HG03097 (cell line): ENCODE data around the gene C1orf174.

Experiments
- ATAC-seq: cut with Tn5 transposase; IDR thresholded peaks from one replicate; pipeline ENCODE4 v1.9.1; 2021; ENCODE audit not compliant: unreplicated experiment, low FRiP score

Gene C1orf174

DNA sequence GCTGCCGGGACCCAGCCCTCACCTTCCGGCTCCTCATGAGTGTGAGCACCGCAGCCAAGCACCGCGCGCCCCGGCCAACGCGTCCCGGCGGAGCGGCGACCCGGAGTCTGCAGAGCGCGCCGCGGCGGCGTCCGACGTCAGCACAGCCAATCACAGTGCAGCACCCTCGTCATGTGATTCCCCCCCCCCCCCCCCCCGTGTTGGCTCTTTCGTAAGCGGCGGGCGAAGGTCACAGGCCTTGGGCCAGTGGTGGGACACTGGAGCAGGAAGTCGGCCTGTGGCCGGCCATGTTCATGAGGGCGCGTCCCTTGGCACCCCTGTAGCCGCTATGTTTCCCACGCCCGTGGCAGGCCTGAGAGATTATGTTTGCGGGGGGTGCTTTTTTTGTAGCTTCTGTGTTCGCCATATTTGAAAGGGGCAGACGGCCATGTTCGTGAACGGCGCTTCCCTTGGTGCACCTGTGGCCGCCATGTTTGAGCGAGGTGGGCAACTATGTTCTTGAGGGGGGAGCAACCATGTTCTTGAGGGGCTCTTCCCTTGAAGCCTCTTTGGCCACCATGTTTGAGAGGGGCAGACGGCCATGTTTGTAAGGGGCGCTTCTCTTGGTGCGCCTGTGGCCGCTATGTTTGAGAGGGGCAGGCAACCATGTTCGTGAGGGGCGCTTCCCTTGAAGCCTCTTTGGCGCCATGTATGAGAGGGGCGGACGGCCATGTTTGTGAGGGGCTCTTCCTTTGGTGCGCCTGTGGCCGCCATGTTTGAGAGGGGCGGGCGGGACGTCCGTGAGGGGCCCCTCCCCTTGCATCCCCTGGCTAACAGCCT lies at the start of gene C1orf174:
Gene C1orf174, minus strand, starts transcription at position 123 of the 819 bp plus-strand sequence. Its CDS starts 86 bp downstream, at position 37.
- peak; percentile 66 for ATAC-seq

- ATAC-seq: no peak
These were observed 48.3 kb upstream of the C1orf174 start for GRCh38 chr1:3948344-3948743.

DNA sequence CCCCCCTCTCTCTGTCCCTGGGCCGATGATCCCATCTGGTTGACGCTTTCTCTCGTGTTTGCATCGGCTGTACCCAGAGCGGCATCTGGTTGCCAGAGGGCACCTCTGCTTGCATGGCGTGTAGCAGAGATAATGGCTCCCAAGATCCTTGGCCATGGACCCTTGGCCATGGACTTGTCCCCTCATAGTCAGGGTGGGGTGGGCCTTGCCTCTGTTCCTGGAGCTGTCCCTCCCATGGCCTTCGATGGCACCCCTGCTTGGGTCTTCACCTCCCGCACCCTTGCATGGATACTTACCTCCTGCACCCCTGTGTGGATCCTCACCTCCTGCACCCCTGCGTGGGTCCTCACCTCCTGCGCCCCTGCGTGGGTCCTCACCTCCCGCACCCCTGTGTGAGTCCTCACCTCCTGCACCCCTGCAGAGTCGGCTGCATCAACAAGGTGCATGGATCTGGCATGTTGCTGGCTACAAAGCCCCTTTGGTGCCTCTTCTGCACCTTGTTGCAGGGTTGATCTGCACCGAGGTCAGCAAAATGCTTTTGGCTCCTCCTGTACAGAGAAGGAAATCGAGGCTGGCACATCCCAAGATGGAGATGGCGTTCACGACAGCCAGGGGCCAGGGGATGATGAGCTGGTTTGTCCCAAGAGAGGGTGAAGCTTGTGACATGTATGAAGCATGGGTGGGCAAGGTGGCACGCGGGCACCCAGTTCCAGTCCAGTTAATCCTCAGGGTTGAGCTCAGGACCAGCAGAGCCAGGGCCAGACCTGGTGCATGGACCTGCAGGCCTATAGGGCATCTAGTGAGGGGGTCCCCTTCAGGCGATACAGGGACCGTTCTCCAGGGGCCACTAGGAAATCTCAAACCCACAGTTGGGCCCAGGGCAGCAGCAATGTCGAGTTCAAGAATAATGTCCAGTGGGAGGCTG lies 46.1 kb upstream of the C1orf174 start:
- ATAC-seq: no peak

GRCh38 chr1:3945222-3945621 lies 45.1 kb upstream of the C1orf174 start:
- ATAC-seq: no peak

- no peak for ATAC-seq
These were observed 44.6 kb upstream of the C1orf174 start for GRCh38 chr1:3944578-3945125.

DNA sequence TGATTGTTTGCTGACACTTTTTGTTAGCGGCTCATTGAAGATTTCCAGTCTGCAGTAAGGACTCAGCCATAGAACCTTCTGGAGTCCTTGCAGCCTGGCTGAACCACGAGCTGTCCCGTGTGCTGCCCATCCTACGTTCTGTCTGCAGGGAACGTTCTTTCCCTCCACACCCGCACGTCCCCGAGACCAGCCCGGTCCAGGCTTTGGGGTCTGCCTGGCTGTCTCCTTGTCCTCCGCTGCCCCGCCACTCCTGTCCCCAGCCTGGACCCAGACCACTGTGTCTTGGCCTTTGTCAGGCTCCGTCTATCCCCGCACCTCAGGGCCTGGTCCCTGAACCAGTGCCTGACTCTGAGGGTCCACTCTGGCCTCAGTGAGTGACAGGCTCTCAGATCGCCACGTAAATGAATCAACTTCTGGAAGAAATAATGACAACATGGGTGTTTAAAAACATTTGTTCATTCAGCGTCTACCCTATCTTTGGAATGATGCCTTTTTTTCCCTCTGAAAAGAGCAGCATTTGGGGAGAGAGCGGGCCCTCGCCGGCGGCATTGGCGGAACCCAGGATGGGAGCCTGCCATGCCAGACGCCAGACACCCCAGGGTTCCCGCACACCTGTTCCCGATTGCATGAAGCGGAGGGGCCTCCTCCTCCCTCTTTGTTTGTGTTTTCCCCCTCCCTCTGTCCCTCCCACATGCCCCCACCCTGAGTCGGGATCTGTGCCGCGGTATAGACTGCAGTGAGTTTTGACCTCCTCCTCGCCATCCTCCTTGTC lies 43.9 kb upstream of the C1orf174 start:
- ATAC-seq: no peak

DNA sequence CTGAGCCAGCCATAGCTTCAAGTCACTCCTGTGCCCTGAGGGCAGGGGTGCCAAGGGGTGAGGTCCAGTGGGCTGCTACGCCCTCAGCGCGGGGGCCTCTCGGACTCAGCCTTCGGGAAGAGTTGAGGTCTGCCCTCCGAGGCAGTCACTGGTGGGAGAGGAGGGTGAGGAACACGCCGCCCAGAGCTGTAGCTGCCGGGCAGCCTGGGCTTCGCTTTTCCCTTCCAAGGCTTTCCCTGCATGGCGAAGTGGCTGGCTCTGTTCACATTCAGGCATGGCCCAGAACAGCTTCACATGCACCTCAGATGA lies 43.0 kb upstream of the C1orf174 start:
- ATAC-seq: no peak

- ATAC-seq: no peak
These were observed 42.5 kb upstream of the C1orf174 start for GRCh38 chr1:3942416-3943122.

- ATAC-seq: no peak
These were observed 40.8 kb upstream of the C1orf174 start for GRCh38 chr1:3940754-3941345.

DNA sequence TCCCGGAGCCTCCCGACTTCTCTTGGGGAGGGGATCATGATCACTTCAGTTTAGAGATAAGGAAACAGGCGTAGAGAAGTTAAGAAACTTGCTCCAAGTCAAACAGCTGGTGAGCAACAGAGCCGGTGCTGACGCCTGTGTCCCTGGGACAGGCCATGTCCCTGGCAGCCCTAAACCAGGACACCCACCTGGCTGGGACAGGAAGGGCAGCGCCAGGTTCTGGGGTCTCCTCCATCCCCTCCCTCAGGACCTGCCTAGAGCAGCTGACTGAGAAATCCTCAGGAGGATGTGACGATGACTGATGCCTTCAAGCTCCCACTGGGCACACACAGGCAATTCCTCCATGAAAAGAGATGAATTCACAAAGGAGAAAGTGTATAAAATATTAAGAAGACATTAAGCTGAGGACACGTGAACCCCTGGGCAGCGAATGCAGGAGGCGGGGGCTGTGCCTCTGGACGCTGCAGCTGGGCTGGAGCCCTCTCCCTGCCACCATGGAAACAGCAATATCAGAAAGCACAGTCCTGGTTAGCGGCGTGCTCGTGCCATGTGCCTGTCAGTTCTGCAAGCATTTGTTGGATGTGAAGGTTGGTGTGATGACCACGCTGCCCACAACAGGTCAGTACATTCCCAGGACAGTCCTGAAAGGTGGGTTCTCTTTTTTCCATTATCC lies 40.1 kb upstream of the C1orf174 start:
- no peak for ATAC-seq

- no peak for ATAC-seq
These were observed 39.4 kb upstream of the C1orf174 start for GRCh38 chr1:3939242-3940080.

GRCh38 chr1:3932156-3932919 lies 32.3 kb upstream of the C1orf174 start:
- no peak for ATAC-seq

GRCh38 chr1:3931007-3931912 lies 31.2 kb upstream of the C1orf174 start:
- ATAC-seq: no peak

DNA sequence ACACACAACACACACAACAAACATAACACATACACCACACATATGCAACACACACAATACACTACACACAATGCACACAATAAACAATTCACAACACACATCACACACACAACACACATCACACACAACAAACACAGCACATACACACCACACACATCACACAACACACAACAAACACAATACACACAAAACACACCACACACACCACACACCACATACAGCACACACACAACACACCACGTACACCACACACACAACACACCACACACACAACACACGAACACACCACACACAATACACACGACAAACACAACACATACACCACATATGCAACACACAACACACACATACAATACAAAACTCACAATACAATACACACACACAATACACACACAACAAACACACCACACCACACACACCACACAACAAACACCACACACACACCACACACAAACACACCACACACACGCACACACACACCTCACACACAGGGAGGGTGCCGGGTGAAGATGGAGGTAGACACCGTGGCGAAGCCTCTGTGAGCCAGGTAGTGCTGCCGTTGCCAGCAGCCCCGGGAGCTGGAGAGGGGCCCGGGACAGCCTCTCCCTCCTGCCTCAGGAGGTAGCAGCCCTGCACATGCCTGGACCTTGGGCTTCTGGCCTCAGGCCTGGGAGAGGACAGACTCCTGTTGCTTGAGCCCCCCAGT lies 30.4 kb upstream of the C1orf174 start:
- no peak for ATAC-seq

GRCh38 chr1:3929126-3929525 lies 29.1 kb upstream of the C1orf174 start:
- no peak for ATAC-seq

DNA sequence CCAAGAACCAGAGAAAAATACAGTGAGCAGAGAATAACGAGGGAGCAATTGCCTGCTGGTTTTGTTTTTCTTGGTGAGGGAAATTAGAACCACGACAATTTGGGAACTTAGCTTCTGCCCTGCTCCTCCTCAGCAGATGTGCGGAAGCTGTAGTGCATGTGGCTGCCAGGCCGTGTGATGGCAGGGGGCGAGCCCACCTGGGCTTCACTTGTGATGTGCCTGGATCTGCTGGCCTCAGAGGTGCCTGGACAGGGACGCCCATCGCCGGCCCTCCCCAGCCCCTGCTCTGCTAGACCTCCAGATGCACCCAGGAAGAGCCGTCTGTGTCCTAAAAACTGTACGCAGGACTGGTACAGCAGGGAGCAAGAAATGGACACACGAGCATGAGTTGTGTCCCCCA lies 28.5 kb upstream of the C1orf174 start:
- ATAC-seq: no peak
